SK-N-SH treated with all-trans-retinoic acid at 6 μM for 48 hours (cell line): ENCODE measurements around the gene PRPF40B.

ENCODE experiments used
- ATAC-seq: fragments of 200-7000 bp; cut with Tn5 transposase; 3 replicates; pipeline ENCODE4 v1.9.1; 2020; ENCODE audit warnings: mild to moderate bottlenecking, moderate library complexity
- ARNTL ChIP-seq: fragments of 450-650 bp; formaldehyde crosslinking; IDR thresholded peaks from 2 replicates; pipeline ENCODE4 v1.5.0; 2020; ENCODE audit warnings: low read depth, mild to moderate bottlenecking, moderate library complexity, borderline replicate concordance
- BACH2 ChIP-seq: fragments of 250-450 bp; sonication (Bioruptor Pico); IDR thresholded peaks from 2 replicates; pipeline ENCODE4 v1.9.0; 2021; ENCODE audit warnings: mild to moderate bottlenecking, borderline replicate concordance
- ESRRG ChIP-seq: fragments of 250-450 bp; sonication (Bioruptor Pico); IDR thresholded peaks from 2 replicates; pipeline ENCODE4 v1.6.1; 2021; ENCODE audit warnings: mild to moderate bottlenecking
- ISL1 ChIP-seq: fragments of 250-450 bp; sonication (Bioruptor Pico); IDR thresholded peaks from 2 replicates; pipeline ENCODE4 v2.1.2; 2022; ENCODE audit warnings: mild to moderate bottlenecking, moderate library complexity
- OSR1 ChIP-seq: fragments of 250-450 bp; sonication (Bioruptor Pico); IDR thresholded peaks from 2 replicates; pipeline ENCODE4 v1.8.0; 2022; ENCODE audit warnings: moderate library complexity, mild to moderate bottlenecking, inconsistent platforms
- POU6F1 ChIP-seq: fragments of 250-450 bp; sonication (Bioruptor Pico); IDR thresholded peaks from 2 replicates; pipeline ENCODE4 v1.8.0; 2021; ENCODE audit warnings: low read depth, mild to moderate bottlenecking, moderate library complexity, borderline replicate concordance
- PPARA ChIP-seq: fragments of 250-450 bp; sonication (Bioruptor Pico); IDR thresholded peaks from 2 replicates; pipeline ENCODE4 v1.5.0; 2020; ENCODE audit warnings: mild to moderate bottlenecking, borderline replicate concordance
- SNAI2 ChIP-seq: fragments of 250-450 bp; sonication (Bioruptor Pico); IDR thresholded peaks from 2 replicates; pipeline ENCODE4 v1.5.0; 2020; ENCODE audit warnings: mild to moderate bottlenecking, moderate library complexity
- TOX ChIP-seq: fragments of 250-450 bp; sonication (Bioruptor Pico); IDR thresholded peaks from 2 replicates; pipeline ENCODE4 v1.8.0; 2021; ENCODE audit warnings: mild to moderate bottlenecking, moderate library complexity, borderline replicate concordance
- TSHZ2 ChIP-seq: fragments of 250-450 bp; sonication (Bioruptor Pico); IDR thresholded peaks from 2 replicates; pipeline ENCODE4 v1.5.0; 2020; ENCODE audit warnings: mild to moderate bottlenecking, moderate library complexity
- ZC3H10 ChIP-seq: fragments of 250-450 bp; sonication (Bioruptor Pico); IDR thresholded peaks from 2 replicates; pipeline ENCODE4 v1.5.1; 2021; ENCODE audit warnings: mild to moderate bottlenecking, moderate library complexity
- ZFP3 ChIP-seq: fragments of 250-450 bp; sonication (Bioruptor Pico); IDR thresholded peaks from 2 replicates; pipeline ENCODE4 v1.5.0; 2020; ENCODE audit warnings: mild to moderate bottlenecking, moderate library complexity
- ZNF8 ChIP-seq: fragments of 450-650 bp; formaldehyde crosslinking; IDR thresholded peaks from 2 replicates; pipeline ENCODE4 v1.5.0; 2020; ENCODE audit warnings: mild to moderate bottlenecking, moderate library complexity
- TF ChIP-seq, protein P1 (sequence below): fragments of 250-450 bp; sonication (Bioruptor Pico); IDR thresholded peaks from 2 replicates; pipeline ENCODE4 v1.5.1; 2020; ENCODE audit warnings: low read depth, mild to moderate bottlenecking, moderate library complexity
- TF ChIP-seq, protein P2 (sequence below): fragments of 250-450 bp; sonication (Bioruptor Pico); IDR thresholded peaks from 2 replicates; pipeline ENCODE4 v1.5.1; 2021; ENCODE audit warnings: mild to moderate bottlenecking, moderate library complexity
- TF ChIP-seq, protein P3 (sequence below): fragments of 250-450 bp; sonication (Bioruptor Pico); IDR thresholded peaks from 2 replicates; pipeline ENCODE4 v1.8.0; 2020; ENCODE audit warnings: mild to moderate bottlenecking, moderate library complexity, borderline replicate concordance

The PRPF40B gene

GRCh38 chr12:49585477-49586459 is 37.6 kb upstream of the PRPF40B start:
- TF ChIP-seq ARNTL (CRISPR knock-in tag): no peak
- ATAC-seq: no peak

GRCh38 chr12:49587174-49587908 is 36.0 kb upstream of the PRPF40B start:
- TF ChIP-seq SNAI2 (no peak), ESRRG (no peak), ZFP3 (CRISPR knock-in tag) (no peak), TSHZ2 (CRISPR knock-in tag) (no peak), PPARA (CRISPR knock-in tag) (no peak), POU6F1 (no peak), OSR1 (no peak), ZNF8 (CRISPR knock-in tag) (no peak), ISL1 (CRISPR knock-in tag) (no peak), ZC3H10 (CRISPR knock-in tag) (no peak)
- TF ChIP-seq, protein P1, sequence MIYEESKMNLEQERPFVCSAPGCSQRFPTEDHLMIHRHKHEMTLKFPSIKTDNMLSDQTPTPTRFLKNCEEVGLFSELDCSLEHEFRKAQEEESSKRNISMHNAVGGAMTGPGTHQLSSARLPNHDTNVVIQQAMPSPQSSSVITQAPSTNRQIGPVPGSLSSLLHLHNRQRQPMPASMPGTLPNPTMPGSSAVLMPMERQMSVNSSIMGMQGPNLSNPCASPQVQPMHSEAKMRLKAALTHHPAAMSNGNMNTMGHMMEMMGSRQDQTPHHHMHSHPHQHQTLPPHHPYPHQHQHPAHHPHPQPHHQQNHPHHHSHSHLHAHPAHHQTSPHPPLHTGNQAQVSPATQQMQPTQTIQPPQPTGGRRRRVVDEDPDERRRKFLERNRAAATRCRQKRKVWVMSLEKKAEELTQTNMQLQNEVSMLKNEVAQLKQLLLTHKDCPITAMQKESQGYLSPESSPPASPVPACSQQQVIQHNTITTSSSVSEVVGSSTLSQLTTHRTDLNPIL (CRISPR knock-in tag): no peak
- TF ChIP-seq, protein P2, sequence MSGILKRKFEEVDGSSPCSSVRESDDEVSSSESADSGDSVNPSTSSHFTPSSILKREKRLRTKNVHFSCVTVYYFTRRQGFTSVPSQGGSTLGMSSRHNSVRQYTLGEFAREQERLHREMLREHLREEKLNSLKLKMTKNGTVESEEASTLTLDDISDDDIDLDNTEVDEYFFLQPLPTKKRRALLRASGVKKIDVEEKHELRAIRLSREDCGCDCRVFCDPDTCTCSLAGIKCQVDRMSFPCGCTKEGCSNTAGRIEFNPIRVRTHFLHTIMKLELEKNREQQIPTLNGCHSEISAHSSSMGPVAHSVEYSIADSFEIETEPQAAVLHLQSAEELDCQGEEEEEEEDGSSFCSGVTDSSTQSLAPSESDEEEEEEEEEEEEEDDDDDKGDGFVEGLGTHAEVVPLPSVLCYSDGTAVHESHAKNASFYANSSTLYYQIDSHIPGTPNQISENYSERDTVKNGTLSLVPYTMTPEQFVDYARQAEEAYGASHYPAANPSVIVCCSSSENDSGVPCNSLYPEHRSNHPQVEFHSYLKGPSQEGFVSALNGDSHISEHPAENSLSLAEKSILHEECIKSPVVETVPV: no peak
- no peak for ATAC-seq

DNA sequence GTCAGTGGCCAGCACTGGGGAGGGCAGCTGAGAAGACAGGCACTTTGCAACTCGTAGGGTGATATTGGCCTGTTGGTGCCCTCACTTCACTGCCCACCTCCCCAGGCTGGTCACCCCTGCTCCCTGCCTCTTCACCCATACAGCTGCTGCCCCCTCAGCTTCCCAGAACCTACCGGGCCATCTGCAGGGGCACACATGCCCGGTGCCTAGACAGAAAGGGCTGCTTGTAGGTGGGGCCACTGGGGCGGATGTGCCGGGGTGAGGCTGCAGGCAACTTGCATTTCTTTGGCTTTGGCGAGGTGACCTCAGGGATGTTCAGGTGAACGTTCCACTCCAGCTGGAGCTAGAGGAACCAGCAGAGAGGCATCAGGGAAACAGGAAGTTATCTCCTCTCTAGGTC is 35.1 kb upstream of the PRPF40B start:
- TF ChIP-seq, protein P3, sequence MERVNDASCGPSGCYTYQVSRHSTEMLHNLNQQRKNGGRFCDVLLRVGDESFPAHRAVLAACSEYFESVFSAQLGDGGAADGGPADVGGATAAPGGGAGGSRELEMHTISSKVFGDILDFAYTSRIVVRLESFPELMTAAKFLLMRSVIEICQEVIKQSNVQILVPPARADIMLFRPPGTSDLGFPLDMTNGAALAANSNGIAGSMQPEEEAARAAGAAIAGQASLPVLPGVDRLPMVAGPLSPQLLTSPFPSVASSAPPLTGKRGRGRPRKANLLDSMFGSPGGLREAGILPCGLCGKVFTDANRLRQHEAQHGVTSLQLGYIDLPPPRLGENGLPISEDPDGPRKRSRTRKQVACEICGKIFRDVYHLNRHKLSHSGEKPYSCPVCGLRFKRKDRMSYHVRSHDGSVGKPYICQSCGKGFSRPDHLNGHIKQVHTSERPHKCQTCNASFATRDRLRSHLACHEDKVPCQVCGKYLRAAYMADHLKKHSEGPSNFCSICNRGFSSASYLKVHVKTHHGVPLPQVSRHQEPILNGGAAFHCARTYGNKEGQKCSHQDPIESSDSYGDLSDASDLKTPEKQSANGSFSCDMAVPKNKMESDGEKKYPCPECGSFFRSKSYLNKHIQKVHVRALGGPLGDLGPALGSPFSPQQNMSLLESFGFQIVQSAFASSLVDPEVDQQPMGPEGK (CRISPR knock-in tag): no peak
- TF ChIP-seq TOX (CRISPR knock-in tag) (no peak), BACH2 (no peak), OSR1 (no peak), ZC3H10 (CRISPR knock-in tag) (no peak), ZFP3 (CRISPR knock-in tag) (no peak), TSHZ2 (CRISPR knock-in tag) (no peak), ZNF8 (CRISPR knock-in tag) (no peak), ESRRG (no peak)
- ATAC-seq: no peak
